ENCODE data around the gene SEMA3G.

Gene SEMA3G

GRCh38 chr3:52490939-52491526, 46.1 kb upstream of the SEMA3G start:
- 71% methylated on average over 23 of the region's 23 CpGs for WGBS
- peak overlapping the region in 1 of 2 experiments; percentile 59 for H3K23ac ChIP-seq (ENCODE audit: low read length in 2 of 2)
- no peak overlapping the region for H3K4ac ChIP-seq (ENCODE audit: low read depth in 1 of 2, low read length in 2 of 2)
- H2AK5ac ChIP-seq (ENCODE audit: low read length, severe bottlenecking), result peak overlapping the region; percentile 44
- H3K4me1 ChIP-seq (ENCODE audit: control insufficient read depth, insufficient read depth, low read depth, low read length), result peaks cover 52% of the 10 kb centered on the region
- H3K4me3 ChIP-seq (ENCODE audit: insufficient read depth in 1 of 2, low read depth in 1 of 2, low read length in 2 of 2), result no peak overlapping the region
- H2BK12ac ChIP-seq (ENCODE audit: low read length in 2 of 2), result no peak overlapping the region
- H3K9ac ChIP-seq (ENCODE audit: low read length), result no peak overlapping the region
- H2BK5ac ChIP-seq (ENCODE audit: low read depth, low read length, poor library complexity, severe bottlenecking), result no peak overlapping the region
- H3K4me2 ChIP-seq (ENCODE audit: low read length, poor library complexity, severe bottlenecking), result no peak overlapping the region
- H4K8ac ChIP-seq (ENCODE audit: low read length), result no peak overlapping the region
- peaks cover 72 to 87% of the 10 kb centered on the region in 2 experiments for H3K36me3 ChIP-seq (ENCODE audit: control insufficient read depth in 1 of 2, insufficient read depth in 2 of 2, low read depth in 1 of 2, low read length in 2 of 2)
- peak overlapping the region; percentile 23 to 62 for H3K18ac ChIP-seq (ENCODE audit: low read depth in 1 of 2, low read length in 2 of 2)
- no peaks in the 10 kb centered on the region for H3K27me3 ChIP-seq (ENCODE audit: control insufficient read depth in 1 of 2, insufficient read depth in 1 of 2, low read length in 2 of 2)
- no peak overlapping the region for H2BK15ac ChIP-seq (ENCODE audit: low read depth, poor library complexity, severe bottlenecking)
- peaks cover 26% of the 10 kb centered on the region for H3K79me1 ChIP-seq (replicated peaks; ENCODE audit: low read length, poor library complexity, severe bottlenecking)
- H3K27ac ChIP-seq (ENCODE audit: low read length, poor library complexity, severe bottlenecking), result peak overlapping the region; percentile 77
- peak; percentile 72 for DNase-seq
- no peak overlapping the region for H3K14ac ChIP-seq (ENCODE audit: low read length in 2 of 2)
- H2BK120ac ChIP-seq (ENCODE audit: low read depth, low read length), result no peak overlapping the region
- no peak overlapping the region for H2AFZ ChIP-seq (ENCODE audit: low read depth, low read length)
- H4K91ac ChIP-seq (ENCODE audit: low read length), result peak overlapping the region; percentile 0
- no peaks in the 10 kb centered on the region for H3K9me3 ChIP-seq (ENCODE audit: control insufficient read depth, low read length)

- Histone ChIP-seq H3K4me1 (ENCODE audit: control insufficient read depth, insufficient read depth, low read depth, low read length) (peaks cover 44% of the 10 kb centered on the region), H3K27ac (ENCODE audit: low read length, poor library complexity, severe bottlenecking) (peak overlapping the region; percentile 77), H3K4ac (ENCODE audit: low read depth in 1 of 2, low read length in 2 of 2) (peak overlapping the region; percentile 7 to 9), H3K23ac (ENCODE audit: low read length in 2 of 2) (no peak overlapping the region), H4K8ac (ENCODE audit: low read length) (no peak overlapping the region), H3K36me3 (ENCODE audit: control insufficient read depth in 1 of 2, insufficient read depth in 2 of 2, low read depth in 1 of 2, low read length in 2 of 2) (peaks cover 78 to 94% of the 10 kb centered on the region in 2 experiments), H4K91ac (ENCODE audit: low read length) (peak overlapping the region; percentile 52), H2BK5ac (ENCODE audit: low read depth, low read length, poor library complexity, severe bottlenecking) (no peak overlapping the region), H3K4me2 (ENCODE audit: low read length, poor library complexity, severe bottlenecking) (no peak overlapping the region), H2BK120ac (ENCODE audit: low read depth, low read length) (no peak overlapping the region), H2BK12ac (ENCODE audit: low read length in 2 of 2) (peak overlapping the region in 1 of 2 experiments; percentile 31), H2AFZ (ENCODE audit: low read depth, low read length) (no peak overlapping the region), H3K14ac (ENCODE audit: low read length in 2 of 2) (peak overlapping the region in 1 of 2 experiments; percentile 3), H3K4me3 (ENCODE audit: insufficient read depth in 1 of 2, low read depth in 1 of 2, low read length in 2 of 2) (no peak overlapping the region), H3K18ac (ENCODE audit: low read depth in 1 of 2, low read length in 2 of 2) (peak overlapping the region in 1 of 2 experiments; percentile 46), H3K27me3 (ENCODE audit: control insufficient read depth in 1 of 2, insufficient read depth in 1 of 2, low read length in 2 of 2) (no peaks in the 10 kb centered on the region), H3K9ac (ENCODE audit: low read length) (no peak overlapping the region), H2AK5ac (ENCODE audit: low read length, severe bottlenecking) (peak overlapping the region; percentile 13), H3K9me3 (ENCODE audit: control insufficient read depth, low read length) (no peaks in the 10 kb centered on the region), H2BK15ac (ENCODE audit: low read depth, poor library complexity, severe bottlenecking) (no peak overlapping the region), H3K79me1 (replicated peaks; ENCODE audit: low read length, poor library complexity, severe bottlenecking) (peaks cover 28% of the 10 kb centered on the region)
- WGBS, result 85% methylated on average over 22 of the region's 22 CpGs
- no peak for DNase-seq
Measured at GRCh38 chr3:52490035-52490938, 45.4 kb upstream of the SEMA3G start.

- 96% methylated on average over 18 of the region's 18 CpGs for WGBS
Measured at GRCh38 chr3:52489453-52489852, 44.5 kb upstream of the SEMA3G start.

GRCh38 chr3:52488746-52489145, 43.8 kb upstream of the SEMA3G start:
- Histone ChIP-seq H3K4ac (ENCODE audit: low read depth in 1 of 2, low read length in 2 of 2) (no peak overlapping the region), H2BK12ac (ENCODE audit: low read length in 2 of 2) (no peak overlapping the region), H2AK5ac (ENCODE audit: low read length, severe bottlenecking) (no peak overlapping the region), H3K36me3 (ENCODE audit: control insufficient read depth in 1 of 2, insufficient read depth in 2 of 2, low read depth in 1 of 2, low read length in 2 of 2) (peaks cover 82 to 96% of the 10 kb centered on the region in 2 experiments), H3K79me1 (replicated peaks; ENCODE audit: low read length, poor library complexity, severe bottlenecking) (peaks cover 29% of the 10 kb centered on the region), H3K9ac (ENCODE audit: low read length) (no peak overlapping the region), H4K8ac (ENCODE audit: low read length) (no peak overlapping the region), H3K27ac (ENCODE audit: low read length, poor library complexity, severe bottlenecking) (no peak overlapping the region), H2BK120ac (ENCODE audit: low read depth, low read length) (no peak overlapping the region), H3K4me1 (ENCODE audit: control insufficient read depth, insufficient read depth, low read depth, low read length) (peaks cover 33% of the 10 kb centered on the region), H3K14ac (ENCODE audit: low read length in 2 of 2) (no peak overlapping the region), H4K91ac (ENCODE audit: low read length) (no peak overlapping the region), H3K18ac (ENCODE audit: low read depth in 1 of 2, low read length in 2 of 2) (no peak overlapping the region), H2AFZ (ENCODE audit: low read depth, low read length) (no peak overlapping the region), H3K27me3 (ENCODE audit: control insufficient read depth in 1 of 2, insufficient read depth in 1 of 2, low read length in 2 of 2) (no peaks in the 10 kb centered on the region), H3K4me2 (ENCODE audit: low read length, poor library complexity, severe bottlenecking) (no peak overlapping the region), H2BK15ac (ENCODE audit: low read depth, poor library complexity, severe bottlenecking) (no peak overlapping the region), H3K23ac (ENCODE audit: low read length in 2 of 2) (no peak overlapping the region), H2BK5ac (ENCODE audit: low read depth, low read length, poor library complexity, severe bottlenecking) (no peak overlapping the region), H3K9me3 (ENCODE audit: control insufficient read depth, low read length) (no peaks in the 10 kb centered on the region), H3K4me3 (ENCODE audit: insufficient read depth in 1 of 2, low read depth in 1 of 2, low read length in 2 of 2) (no peak overlapping the region)
- 95% methylated on average over 3 of the region's 3 CpGs for WGBS
- no peak for DNase-seq

More at GRCh38 chr3:52489453-52489852, 44.5 kb upstream of the SEMA3G start:
- H3K4me1 ChIP-seq (ENCODE audit: control insufficient read depth, insufficient read depth, low read depth, low read length), result peaks cover 36% of the 10 kb centered on the region
- H3K23ac ChIP-seq (ENCODE audit: low read length in 2 of 2), result no peak overlapping the region
- H3K9me3 ChIP-seq (ENCODE audit: control insufficient read depth, low read length), result no peaks in the 10 kb centered on the region
- H3K27ac ChIP-seq (ENCODE audit: low read length, poor library complexity, severe bottlenecking), result no peak overlapping the region
- H3K36me3 ChIP-seq (ENCODE audit: control insufficient read depth in 1 of 2, insufficient read depth in 2 of 2, low read depth in 1 of 2, low read length in 2 of 2), result peaks cover 82 to 100% of the 10 kb centered on the region in 2 experiments
- H2BK15ac ChIP-seq (ENCODE audit: low read depth, poor library complexity, severe bottlenecking), result no peak overlapping the region
- no peak overlapping the region for H3K14ac ChIP-seq (ENCODE audit: low read length in 2 of 2)
- no peak overlapping the region for H3K4me2 ChIP-seq (ENCODE audit: low read length, poor library complexity, severe bottlenecking)
- H2AK5ac ChIP-seq (ENCODE audit: low read length, severe bottlenecking), result no peak overlapping the region
- no peak overlapping the region for H3K18ac ChIP-seq (ENCODE audit: low read depth in 1 of 2, low read length in 2 of 2)
- peaks cover 31% of the 10 kb centered on the region for H3K79me1 ChIP-seq (replicated peaks; ENCODE audit: low read length, poor library complexity, severe bottlenecking)
- H4K8ac ChIP-seq (ENCODE audit: low read length), result no peak overlapping the region
- peak overlapping the region; percentile 35 for H4K91ac ChIP-seq (ENCODE audit: low read length)
- H2AFZ ChIP-seq (ENCODE audit: low read depth, low read length), result no peak overlapping the region
- no peak overlapping the region for H2BK5ac ChIP-seq (ENCODE audit: low read depth, low read length, poor library complexity, severe bottlenecking)
- DNase-seq, result no peak
- no peaks in the 10 kb centered on the region for H3K27me3 ChIP-seq (ENCODE audit: control insufficient read depth in 1 of 2, insufficient read depth in 1 of 2, low read length in 2 of 2)
- H3K9ac ChIP-seq (ENCODE audit: low read length), result no peak overlapping the region
- H3K4ac ChIP-seq (ENCODE audit: low read depth in 1 of 2, low read length in 2 of 2), result no peak overlapping the region
- no peak overlapping the region for H3K4me3 ChIP-seq (ENCODE audit: insufficient read depth in 1 of 2, low read depth in 1 of 2, low read length in 2 of 2)
- H2BK12ac ChIP-seq (ENCODE audit: low read length in 2 of 2), result no peak overlapping the region
- H2BK120ac ChIP-seq (ENCODE audit: low read depth, low read length), result no peak overlapping the region

Measured in mesenchymal stem cell (in vitro differentiated cells and primary cell).